K562 (cell line): ENCODE results near the gene CSTPP1. TPM values are rescaled to one million over a fixed set of nuclear protein-coding genes. Genes with fewer than 3 reads are reported as not detected.

Source experiments
- ATAC-seq: fragments of 200-7000 bp; cut with Tn5 transposase; 3 replicates; pipeline ENCODE4 v1.9.1; 2020; ENCODE audit warnings: moderate library complexity
- BruUV-seq: library from RNA; stranded (reverse); fragments of 400-500 nt; replicated peaks from 2 replicates; lab custom pipeline; 2021; lab: Mats Ljungman, UMichigan
- CTCF ChIA-PET: fragments of 300-600 bp; formaldehyde crosslinking; extraction: SDS; loops from one replicate; lab custom pipeline; 2021; ENCODE audit warnings: low intra/inter-chr PET ratio; lab: Yijun Ruan, JAX
- POLR2A ChIA-PET: fragments of 300-600, 350-650 bp; sonication (Branson Sonifier 250); formaldehyde crosslinking; extraction: SDS; loops from one replicate; lab custom pipeline; 2021; ENCODE audit warnings: antibody characterized with exemption, inconsistent platforms; lab: Yijun Ruan, JAX
- DNase-seq, 4 experiments: peaks; one replicate each; pipeline versions ENCODE4 v3.0.0 to v3.0.0-alpha.2; 2011 to 2018; ENCODE audit warnings: low spot score in 3 of 4, mixed read lengths in 3 of 4; ENCODE audit errors: extremely low read depth in 1 of 4
- FAIRE-seq: peaks from 2 replicates; lab custom pipeline; 2011; peaks lifted over from hg19 to GRCh38; lab: Jason Lieb, UNC
- H2AFZ ChIP-seq: 2 replicates; pipeline ENCODE4 v1.6.0; 2011; ENCODE audit warnings: low read depth, low read length, control low read depth, inconsistent platforms
- H3K27ac ChIP-seq: fragments of 200-600 bp; 3 replicates; pipeline ENCODE4 v1.8.0; 2011; ENCODE audit warnings: low read depth, mild to moderate bottlenecking, control low read depth, inconsistent platforms, low read length, moderate library complexity, mixed read lengths; ENCODE audit errors: extremely low read depth
- H3K27me3 ChIP-seq, 2 experiments: fragments of 300-600 bp in 1 of 2; 2 replicates in 1 of 2; 3 replicates in 1 of 2; pipeline versions ENCODE4 v1.6.0 to v1.8.0; 2011; ENCODE audit warnings: inconsistent platforms in 2 of 2, low read length in 2 of 2, mild to moderate bottlenecking in 1 of 2, mixed read lengths in 1 of 2, moderate library complexity in 1 of 2; ENCODE audit not compliant: control insufficient read depth in 2 of 2, insufficient read depth in 2 of 2
- H3K36me3 ChIP-seq: fragments of 300-600 bp; 3 replicates; pipeline ENCODE4 v1.8.0; 2011; ENCODE audit warnings: mild to moderate bottlenecking, low read length, inconsistent platforms; ENCODE audit not compliant: control insufficient read depth, insufficient read depth
- H3K4me1 ChIP-seq, 2 experiments: fragments of 200-600 bp in 1 of 2; replicated peaks in 1 of 2; 2 replicates in 1 of 2; 3 replicates in 1 of 2; pipeline versions ENCODE4 v1.5.1 to v1.8.0; 2011; ENCODE audit warnings: inconsistent platforms in 2 of 2, low read length in 2 of 2, mild to moderate bottlenecking in 1 of 2, mixed read lengths in 1 of 2, moderate library complexity in 1 of 2; ENCODE audit not compliant: control insufficient read depth in 2 of 2, insufficient read depth in 2 of 2
- H3K4me2 ChIP-seq: 2 replicates; pipeline ENCODE4 v1.6.1; 2011; ENCODE audit warnings: low read length, control low read depth, inconsistent platforms, mixed read lengths; ENCODE audit not compliant: insufficient read depth
- H3K4me3 ChIP-seq: fragments of 200-600 bp; sonication (generic), shearing (Covaris generic); 2 replicates; pipeline ENCODE4 v1.5.1; 2016; ENCODE audit warnings: control low read depth, inconsistent platforms
- H3K79me2 ChIP-seq: fragments of 200-600 bp; 3 replicates; pipeline ENCODE4 v1.8.0; 2011; ENCODE audit warnings: low read length, inconsistent platforms; ENCODE audit not compliant: control insufficient read depth, insufficient read depth
- H3K9ac ChIP-seq, 2 experiments: 2 replicates each; pipeline versions ENCODE4 v1.6.0 to v1.6.1; 2011; ENCODE audit warnings: low read depth in 2 of 2, low read length in 2 of 2, control low read depth in 1 of 2, inconsistent platforms in 1 of 2, mild to moderate bottlenecking in 1 of 2, mixed read lengths in 1 of 2; ENCODE audit not compliant: insufficient read depth in 1 of 2
- H3K9me1 ChIP-seq: one replicate; pipeline ENCODE4 v1.6.0; 2011; ENCODE audit warnings: inconsistent platforms, mild to moderate bottlenecking, low read length, moderate library complexity; ENCODE audit not compliant: control insufficient read depth, insufficient read depth
- H3K9me3 ChIP-seq: replicated peaks from 2 replicates; pipeline ENCODE4 v1.5.1; 2011; ENCODE audit warnings: low read depth, low read length, inconsistent platforms; ENCODE audit not compliant: control insufficient read depth, insufficient read depth
- H4K20me1 ChIP-seq: replicated peaks from 2 replicates; pipeline ENCODE4 v1.6.1; 2011; ENCODE audit warnings: low read length, inconsistent platforms, mixed read lengths; ENCODE audit not compliant: control insufficient read depth, insufficient read depth
- CTCF ChIP-seq, 3 experiments: IDR thresholded peaks in 2 of 3; conservative IDR thresholded peaks in 1 of 3; 2 replicates each; pipeline ENCODE4 v1.5.1; 2011 to 2012; ENCODE audit warnings: low read length in 3 of 3, mild to moderate bottlenecking in 3 of 3, control low read depth in 2 of 3, improper control_type of control experiment in 1 of 3, inconsistent platforms in 1 of 3, low read depth in 1 of 3, mixed read lengths in 1 of 3, moderate library complexity in 1 of 3; ENCODE audit not compliant: insufficient read depth in 2 of 3
- EP300 ChIP-seq: IDR thresholded peaks from 2 replicates; pipeline ENCODE4 v1.6.1; 2012; ENCODE audit warnings: low read length, improper control_type of control experiment
- KDM1A ChIP-seq, 2 experiments: fragments of 450-650 bp; IDR thresholded peaks; 2 replicates each; pipeline ENCODE4 v1.6.1; 2016; ENCODE audit warnings: mild to moderate bottlenecking in 2 of 2
- KHSRP ChIP-seq: fragments of 450-650 bp; IDR thresholded peaks from 2 replicates; pipeline ENCODE4 v1.6.1; 2017
- PURB ChIP-seq: sonication (generic); formaldehyde crosslinking; IDR thresholded peaks from 2 replicates; pipeline ENCODE4 v1.9.0; 2021; ENCODE audit warnings: low read depth, mild to moderate bottlenecking, missing genetic modification reagents
- RAD21 ChIP-seq, 2 experiments: fragments of 250-450 bp in 1 of 2; fragments of 450-650 bp in 1 of 2; sonication (Bioruptor Pico) in 1 of 2; formaldehyde crosslinking in 1 of 2; IDR thresholded peaks in 1 of 2; conservative IDR thresholded peaks in 1 of 2; 2 replicates each; pipeline versions ENCODE4 v1.4.0 to v1.8.0; 2020 to 2022; ENCODE audit warnings: mild to moderate bottlenecking in 2 of 2, moderate library complexity in 1 of 2
- ZFP36 ChIP-seq: fragments of 150-350 bp; IDR thresholded peaks from 2 replicates; pipeline ENCODE4 v1.6.1; 2018; ENCODE audit warnings: low read length, low read depth; ENCODE audit not compliant: partially characterized antibody
- WGBS: fragments of 100-300 bp; shearing (Covaris generic); methylation state at CpG from one replicate; pipeline ENCODE4 v1.1.6; 2016; ENCODE audit warnings: low coverage, mixed read lengths; ENCODE audit not compliant: insufficient coverage; ENCODE audit errors: missing lambda C conversion rate; 5-methylcytosine and 5-hydroxymethylcytosine counted together
- in situ Hi-C: fragments of 300-500 bp; cut with MboI; formaldehyde crosslinking; loops from 4 replicates; pipeline ENCODE4 v1.15.0; 2018; ENCODE audit warnings: inconsistent platforms, mixed read lengths
- intact Hi-C: fragments of 100-400 bp; cut with micrococcal nuclease; formaldehyde crosslinking; loops from 2 replicates; pipeline ENCODE4 v1.14.2; 2022
- polyA plus RNA-seq, 8 experiments: library from polyadenylated mRNA; depleted of rRNA in 4 of 8; stranded (reverse) in 5 of 8; unstranded in 3 of 8; fragments of >200 nt; fragmentation: Nextera tagmentation in 2 of 8; fragmentation: Illumina TruSeq in 1 of 8; extraction: Ambion mirVana in 2 of 8; extraction: Trizol in 1 of 8; gene quantifications; 2 replicates each; pipeline versions ENCODE4 v1.2.1 to v1.2.3, GENCODE V29; 2011 to 2014; ENCODE audit warnings: inconsistent platforms in 1 of 8, missing spikeins in 1 of 8
- total RNA-seq, 7 experiments: library from RNA; depleted of rRNA in 6 of 7; stranded (reverse); fragments of >200 nt in 6 of 7; fragmentation: Illumina TruSeq in 2 of 7; extraction: Trizol in 2 of 7; gene quantifications; 2 replicates each; pipeline versions ENCODE4 v1.2.1 to v1.2.3, GENCODE V29; 2011 to 2021; ENCODE audit warnings: low replicate concordance in 1 of 7

Gene CSTPP1
- total and polyA plus RNA-seq, 9 of the 15 experiments (the other 6 are each of a cell fraction or from before 2014, with no cell fraction given): 6.5 to 17.8 (median 9.2) TPM

DNA sequence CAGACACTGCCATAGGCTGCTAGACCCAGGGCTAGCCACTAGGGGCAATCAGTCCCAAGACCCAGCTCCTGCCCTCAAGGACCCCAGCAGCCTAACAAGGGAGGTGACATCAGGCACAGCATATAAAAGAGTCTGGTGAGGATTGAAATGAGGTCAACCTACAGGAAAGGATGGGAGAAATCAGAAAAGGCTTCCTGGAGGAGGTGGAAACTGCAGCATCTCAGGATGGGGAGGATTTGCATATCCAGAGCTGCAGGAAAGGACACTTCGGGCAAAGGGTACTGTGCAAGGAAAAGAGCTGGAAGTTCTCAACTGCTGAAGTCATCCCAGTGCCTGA lies 243.1 kb downstream of the CSTPP1 start:
- ATAC-seq: peak; percentile 39
- no TSS peak for BruUV-seq
- POLR2A ChIA-PET: interaction anchor here (0.5 to 0.7 kb wide), 3 partner anchors 23 to 237 kb away, joined by 3 read pairs; no protein-coding TSS in a partner anchor
- Histone ChIP-seq H3K4me1 (peaks cover 16 to 36% of the 10 kb centered on the region in 2 experiments), H3K4me3 (no peak overlapping the region), H3K27ac (no peak overlapping the region), H3K9ac (no peak overlapping the region), H3K27me3 (no peaks in the 10 kb centered on the region), H3K9me3 (no peaks in the 10 kb centered on the region), H2AFZ (no peak overlapping the region), H3K9me1 (peaks cover 3% of the 10 kb centered on the region), H3K79me2 (peaks cover 21% of the 10 kb centered on the region), H3K4me2 (no peak overlapping the region), H4K20me1 (0 out of 2 replicates have a peak, but pooled peaks cover 6% of the 10 kb centered on the region), H3K36me3 (peaks cover 22% of the 10 kb centered on the region)
- in situ Hi-C loops (loop anchor here (10.0 kb wide), 1 partner anchor 165 kb away; no protein-coding TSS in a partner anchor), intact Hi-C loops (no loop called here)
- whole genome bisulfite sequencing: 79% methylated on average over 1 of the region's 1 CpG
- DNase-seq: peak; percentile 59 to 69 (median 64)
- FAIRE-seq: peak; percentile 90
- CTCF ChIA-PET: no interaction called here
- TF ChIP-seq PURB: no peak
- no peak for TF ChIP-seq KHSRP
- TF ChIP-seq EP300: no peak
- TF ChIP-seq RAD21 (CRISPR knock-in tag; conservative IDR thresholded peaks at IDR 0.05 in 1 of 2, IDR thresholded peaks at IDR 0.05 in 1 of 2): peak in 1 of 2 experiments; percentile 37; a peak in 2 of 4 replicates
- TF ChIP-seq CTCF (IDR thresholded peaks at IDR 0.05 in 2 of 3, conservative IDR thresholded peaks at IDR 0.05 in 1 of 3; ENCODE audit: insufficient read depth in 2 of 3, low read depth in 1 of 3, low read length in 3 of 3): peak; percentile 73 to 87 (median 73)
- no peak for TF ChIP-seq KDM1A (IDR thresholded peaks at IDR 0.05)
- TF ChIP-seq ZFP36: peak; percentile 86
